ENCODE results near the gene TSPAN33.
"Not testable (repeated sequence)": the region's sequence is repeated elsewhere in the genome, so short reads cannot be mapped to it uniquely, and the experiment has no call there.

The TSPAN33 gene

DNA sequence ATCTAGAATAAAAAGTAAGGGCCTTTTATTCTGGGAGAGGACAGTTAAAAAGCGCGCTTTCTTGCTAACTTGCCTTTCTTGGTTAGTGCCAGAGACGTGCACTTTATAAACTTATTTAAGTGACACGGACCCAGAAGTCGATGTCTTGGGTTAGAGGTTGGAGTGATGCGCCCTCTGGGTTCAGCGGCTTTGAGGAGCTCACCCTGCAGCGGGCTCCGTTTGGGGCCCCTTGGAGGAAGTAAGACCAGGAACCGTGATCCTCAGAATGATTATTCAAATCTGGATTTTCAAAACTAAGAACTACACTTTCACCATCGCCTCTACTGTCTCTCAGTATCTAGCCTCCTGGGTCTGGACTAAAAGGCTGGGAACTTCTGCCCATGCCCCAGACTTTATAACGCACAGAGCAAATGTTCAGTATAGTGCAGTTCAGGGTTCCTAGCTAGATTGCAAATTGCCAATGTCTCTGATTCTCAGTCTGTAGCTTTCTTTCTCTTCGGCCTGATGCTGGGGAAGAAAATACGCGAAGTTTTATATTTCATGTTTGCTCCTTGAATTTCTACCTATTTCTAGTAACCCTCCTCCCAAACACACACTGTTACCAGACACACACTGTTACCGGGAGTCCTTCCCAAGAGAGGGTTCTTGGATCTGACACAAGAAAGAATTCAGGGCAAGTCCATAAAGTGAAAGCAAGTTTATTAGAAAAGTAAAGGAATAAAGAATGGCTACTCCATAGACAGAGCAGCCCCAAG, 25.4 kb downstream of the TSPAN33 start:
- DNase-seq (ENCODE audit: low read depth in 2 of 2, low spot score in 1 of 2), result no peak

DNA sequence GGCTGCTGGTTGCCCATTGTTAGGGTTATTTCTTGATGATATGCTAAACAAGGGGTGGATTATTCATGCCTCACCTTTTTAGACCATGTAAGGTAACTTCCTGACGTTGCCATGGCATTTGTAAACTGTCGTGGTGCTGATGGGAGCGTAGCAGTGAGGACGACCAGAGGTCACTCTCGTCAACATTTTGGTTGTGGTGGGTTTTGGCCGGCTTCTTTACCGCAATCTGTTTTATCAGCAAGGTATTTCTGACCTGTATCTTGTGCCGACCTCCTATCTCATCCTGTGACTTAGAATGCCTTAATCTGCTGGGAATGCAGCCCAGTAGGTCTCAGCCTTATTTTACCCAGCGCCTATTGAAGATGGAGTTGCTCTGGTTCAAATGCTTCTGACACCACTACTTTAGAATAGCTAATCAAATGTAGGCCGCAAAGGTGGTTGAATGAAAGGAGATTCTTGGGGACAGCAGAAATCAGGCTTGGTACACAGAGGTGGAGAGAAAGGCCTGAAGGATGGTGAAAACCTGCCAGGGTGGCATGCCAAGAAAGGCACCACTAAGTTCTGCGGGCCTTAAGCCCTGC, 26.0 kb downstream of the TSPAN33 start:
- no peak for DNase-seq (ENCODE audit: low read depth in 2 of 2, low spot score in 1 of 2)

DNA sequence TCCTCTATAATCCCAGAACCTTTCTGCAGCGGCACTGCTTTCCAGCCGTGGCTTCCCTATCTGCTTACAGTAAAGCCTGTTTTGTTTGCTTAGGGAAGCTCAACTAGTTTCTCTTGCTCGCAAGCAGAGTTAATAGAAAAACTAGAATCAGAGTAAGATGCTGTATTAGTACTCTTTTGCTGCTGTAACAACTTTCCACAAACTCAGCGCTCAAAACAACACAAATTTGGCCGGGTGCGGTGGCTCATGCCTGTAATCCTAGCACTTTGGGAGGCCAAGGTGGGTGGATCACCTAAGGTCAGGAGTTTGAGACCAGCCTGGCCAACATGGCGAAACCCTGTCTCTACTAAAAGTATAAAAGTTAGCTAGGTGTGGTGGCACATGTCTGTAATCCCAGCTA, 29.4 kb downstream of the TSPAN33 start:
- DNase-seq (ENCODE audit: low read depth in 2 of 2, low spot score in 1 of 2), result not testable (repeated sequence)

DNA sequence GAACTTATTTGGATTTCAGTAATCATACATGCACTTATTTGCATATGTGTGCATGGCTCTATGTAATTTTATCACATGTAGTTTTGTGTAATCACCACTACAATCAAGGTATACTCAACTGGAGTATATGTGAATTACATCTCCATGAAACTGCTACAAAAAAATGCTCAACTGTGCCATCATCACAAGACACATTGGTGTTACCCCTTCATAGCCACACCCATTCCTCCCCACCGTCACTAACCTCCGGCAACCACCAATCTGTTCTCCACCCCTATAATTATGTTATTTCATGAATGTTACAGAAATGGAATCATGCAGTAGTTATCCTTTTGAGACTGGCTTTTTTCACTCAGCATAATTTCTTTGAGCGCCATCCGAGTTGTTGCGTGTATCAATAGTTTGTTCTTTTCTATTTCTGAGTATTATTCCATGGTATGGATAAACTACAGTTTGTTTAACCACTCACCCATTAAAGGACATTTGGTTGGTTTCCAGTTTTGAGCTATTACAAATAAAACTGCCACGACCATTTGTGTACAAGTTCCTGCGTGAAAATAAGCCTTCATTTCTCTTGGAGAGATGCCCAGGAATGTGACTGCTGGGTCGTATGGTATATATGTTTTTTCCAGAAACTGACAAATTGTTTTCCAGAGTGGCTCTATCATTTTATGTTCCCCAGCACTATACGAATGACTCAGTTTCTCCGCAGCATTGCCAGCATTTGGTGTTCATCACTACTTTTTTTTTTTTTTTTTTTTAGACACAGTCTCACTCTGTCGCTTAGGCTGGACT, 32.6 kb downstream of the TSPAN33 start:
- DNase-seq (ENCODE audit: low read depth in 2 of 2, low spot score in 1 of 2), result no peak

DNA sequence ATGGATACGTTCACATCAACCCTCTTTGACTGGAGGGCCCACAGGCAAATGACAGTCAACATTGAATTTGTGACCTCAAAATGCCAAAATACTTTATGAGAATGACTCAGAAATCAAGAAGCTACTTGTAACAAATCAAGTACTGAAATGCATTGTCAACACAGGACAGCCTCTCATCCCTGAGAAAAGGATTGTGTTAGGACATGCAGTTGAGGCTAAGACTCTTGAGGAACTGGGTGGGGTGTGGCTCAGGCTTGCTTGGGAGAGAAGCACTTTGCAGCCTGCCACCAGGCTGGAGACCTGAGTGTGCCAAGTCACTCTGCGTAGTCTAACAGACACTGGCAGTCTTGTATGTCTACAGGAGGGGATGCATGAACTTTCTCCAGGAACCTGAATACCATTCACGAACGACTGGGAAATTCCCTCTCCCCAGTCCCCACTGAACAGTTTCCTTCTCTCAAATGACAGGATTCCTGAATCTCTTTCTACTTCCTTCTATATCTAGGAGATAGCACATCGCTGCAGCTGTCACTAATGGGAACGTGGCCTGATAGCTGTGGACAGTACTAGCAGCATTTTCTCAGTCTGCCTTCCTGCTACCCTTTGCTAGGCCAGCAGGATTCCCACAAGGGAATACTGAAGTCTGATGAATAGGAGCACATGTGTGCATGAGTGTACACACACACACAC, 40.6 kb downstream of the TSPAN33 start:
- DNase-seq (ENCODE audit: low read depth in 2 of 2, low spot score in 1 of 2), result no peak

DNA sequence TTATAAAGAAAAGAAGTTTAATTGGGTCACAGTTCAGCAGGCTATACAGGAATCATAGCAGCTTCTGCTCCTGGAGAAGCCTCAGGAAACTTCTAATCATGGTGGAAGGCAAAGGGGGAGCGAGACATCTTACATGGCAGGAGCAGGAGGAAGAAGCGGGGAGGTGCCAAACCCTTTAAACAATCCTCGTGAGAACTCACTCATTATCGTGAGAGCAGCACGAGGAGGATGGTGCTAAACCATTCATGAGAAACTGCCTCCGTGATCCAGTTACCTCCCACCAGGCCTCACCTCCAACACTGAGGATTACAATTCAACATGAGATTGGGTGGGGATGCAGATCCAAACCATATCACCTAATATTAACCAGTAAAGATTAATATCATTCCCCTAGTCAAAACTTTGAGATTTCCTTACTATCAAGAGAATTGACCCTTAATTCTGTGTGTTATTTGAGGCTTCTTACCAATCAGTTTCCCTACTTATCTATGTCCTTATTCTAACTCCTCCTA, 42.3 kb downstream of the TSPAN33 start:
- DNase-seq (ENCODE audit: low read depth in 2 of 2, low spot score in 1 of 2), result no peak

DNA sequence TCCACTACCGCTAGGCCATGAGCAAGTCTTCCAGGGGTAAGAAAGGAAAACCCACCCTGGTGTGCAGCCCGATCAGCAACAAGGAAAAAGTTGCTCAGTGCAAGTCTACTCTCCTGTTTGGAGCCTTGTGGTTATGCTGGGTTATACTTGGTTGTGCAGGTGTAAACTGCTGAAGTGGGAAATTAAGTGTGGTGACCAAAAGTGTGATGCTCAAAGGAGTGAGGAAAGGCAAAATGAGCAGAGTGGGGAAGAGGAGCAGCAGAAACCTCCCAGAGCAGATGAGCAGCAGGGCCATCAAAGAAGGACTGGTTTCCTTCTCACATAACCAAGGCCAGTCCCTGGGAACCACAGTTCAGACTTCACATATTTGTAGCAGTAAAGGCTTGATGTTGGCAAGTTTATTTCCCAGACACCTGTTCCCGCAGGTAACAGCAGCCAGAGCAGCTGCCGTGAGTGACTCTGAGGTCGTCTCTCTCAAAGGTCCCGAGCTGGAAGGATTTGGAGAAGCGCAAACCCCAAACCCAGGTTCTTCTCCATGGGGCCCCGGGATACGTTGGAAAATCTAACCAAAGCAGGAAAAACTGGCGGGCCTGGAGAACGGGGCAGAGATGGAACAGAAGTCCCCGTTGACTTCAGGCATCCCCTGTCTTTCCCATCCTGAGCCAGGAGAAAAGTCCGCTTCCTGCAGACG, 43.3 kb downstream of the TSPAN33 start:
- no peak for DNase-seq (ENCODE audit: low read depth in 2 of 2, low spot score in 1 of 2)

DNA sequence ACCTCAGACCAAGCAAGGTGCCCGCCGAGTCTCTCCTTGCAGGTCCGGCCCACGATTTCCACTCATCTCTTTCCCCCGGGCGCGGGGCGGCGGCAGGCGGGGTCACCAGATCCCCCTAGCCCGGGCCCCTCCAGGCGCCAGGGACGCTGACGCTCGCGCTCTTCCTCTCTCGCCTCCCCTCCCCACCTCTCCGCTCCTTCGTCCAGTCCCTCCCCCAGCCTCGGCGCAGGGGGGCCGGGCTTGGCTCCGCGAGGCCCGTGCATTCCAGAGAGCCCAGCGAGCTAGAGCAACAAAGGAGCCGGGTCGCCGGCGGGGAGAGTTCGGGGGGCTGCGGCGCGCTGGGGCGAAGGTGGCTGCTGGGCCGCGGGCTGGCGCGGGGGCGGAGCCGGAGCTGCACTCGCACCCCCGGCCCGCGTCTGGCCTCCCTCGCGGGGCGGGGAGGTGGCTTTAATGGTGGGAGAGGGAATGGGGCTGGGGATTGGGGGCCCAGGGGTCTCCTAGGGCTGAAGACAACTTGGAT, 43.9 kb downstream of the TSPAN33 start, which contains the start of gene SMO:
SMO (plus strand) TSS at position 262 of the 520 bp plus-strand sequence. CDS start 519 bp downstream, outside the sequence.
- DNase-seq (ENCODE audit: low read depth in 2 of 2, low spot score in 1 of 2), result no peak

DNA sequence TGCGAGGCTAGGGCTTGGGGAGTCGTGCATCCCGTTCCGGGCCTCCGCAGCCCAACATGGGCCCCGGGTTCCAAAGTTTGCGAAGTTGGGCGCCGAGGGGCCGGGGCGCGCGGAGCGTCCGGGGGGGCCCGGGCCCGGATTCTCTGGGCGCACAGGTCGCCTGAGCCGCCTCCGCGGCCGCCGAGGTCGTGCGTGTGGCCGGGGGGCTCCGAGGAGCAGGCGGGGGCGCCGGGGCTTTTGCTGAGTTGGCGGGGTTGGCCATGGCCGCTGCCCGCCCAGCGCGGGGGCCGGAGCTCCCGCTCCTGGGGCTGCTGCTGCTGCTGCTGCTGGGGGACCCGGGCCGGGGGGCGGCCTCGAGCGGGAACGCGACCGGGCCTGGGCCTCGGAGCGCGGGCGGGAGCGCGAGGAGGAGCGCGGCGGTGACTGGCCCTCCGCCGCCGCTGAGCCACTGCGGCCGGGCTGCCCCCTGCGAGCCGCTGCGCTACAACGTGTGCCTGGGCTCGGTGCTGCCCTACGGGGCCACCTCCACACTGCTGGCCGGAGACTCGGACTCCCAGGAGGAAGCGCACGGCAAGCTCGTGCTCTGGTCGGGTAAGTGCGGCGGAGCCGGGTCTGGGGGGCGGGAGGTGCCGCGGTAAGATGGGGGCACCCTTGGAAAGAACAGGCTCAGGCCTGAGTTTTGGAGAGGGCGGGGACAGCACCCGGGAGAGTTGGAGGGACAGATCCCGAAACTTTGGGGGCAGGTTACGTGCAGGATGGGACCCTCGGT, 44.6 kb downstream of the TSPAN33 start:
- no peak for DNase-seq (ENCODE audit: low read depth in 2 of 2, low spot score in 1 of 2)

DNA sequence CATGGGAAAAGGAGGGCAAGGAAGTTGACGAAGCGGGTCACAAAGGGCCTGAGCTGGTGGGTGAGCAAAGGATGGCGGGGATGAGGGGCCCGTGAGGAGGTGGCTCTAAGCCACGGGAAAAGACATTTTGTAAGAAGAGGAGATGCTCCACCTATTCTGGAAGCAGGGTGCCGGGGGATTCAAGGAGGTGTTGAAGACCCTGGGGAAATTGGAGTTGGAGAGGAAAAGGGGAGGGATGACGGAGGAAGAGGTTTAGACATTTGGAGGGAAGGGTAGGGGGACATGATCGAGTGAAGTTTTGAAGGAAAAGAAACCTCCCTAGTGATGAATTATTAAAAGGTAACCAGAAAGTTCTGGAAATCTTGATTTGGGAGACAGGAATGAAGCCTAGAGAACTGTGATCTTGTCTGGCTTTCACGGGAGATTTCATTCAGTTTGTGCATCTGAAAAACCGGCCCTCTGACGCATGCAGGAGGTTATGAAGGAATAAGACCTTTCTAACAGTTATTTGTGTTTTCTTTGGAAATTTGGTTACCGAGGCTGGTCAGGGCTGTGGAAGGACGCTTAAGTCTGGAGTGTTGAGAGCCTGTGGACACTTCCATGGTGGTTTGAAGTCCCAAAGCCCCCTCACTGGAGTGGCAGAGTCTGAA, 45.3 kb downstream of the TSPAN33 start:
- no peak for DNase-seq (ENCODE audit: low read depth in 2 of 2, low spot score in 1 of 2)

DNA sequence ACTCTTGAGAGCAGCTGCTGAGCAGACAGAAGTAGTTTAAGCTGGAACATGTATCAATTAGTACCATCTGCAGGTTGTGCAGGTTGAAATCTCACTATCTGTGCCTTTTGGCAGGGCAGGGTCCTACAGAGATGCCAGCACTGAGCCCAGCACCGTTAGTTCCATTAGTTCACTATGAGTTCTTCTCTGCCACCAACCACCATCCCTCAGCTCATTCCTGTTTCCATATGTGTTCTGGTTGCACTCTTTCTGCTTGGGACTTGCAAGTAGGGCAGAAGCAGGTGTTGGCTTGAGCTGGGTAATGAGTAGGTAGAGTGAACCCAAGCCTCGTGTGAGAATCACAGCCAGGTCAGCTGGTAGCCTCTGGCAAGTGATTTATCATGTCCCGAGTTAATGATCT, 46.8 kb downstream of the TSPAN33 start:
- DNase-seq (ENCODE audit: low read depth in 2 of 2, low spot score in 1 of 2), result no peak

DNA sequence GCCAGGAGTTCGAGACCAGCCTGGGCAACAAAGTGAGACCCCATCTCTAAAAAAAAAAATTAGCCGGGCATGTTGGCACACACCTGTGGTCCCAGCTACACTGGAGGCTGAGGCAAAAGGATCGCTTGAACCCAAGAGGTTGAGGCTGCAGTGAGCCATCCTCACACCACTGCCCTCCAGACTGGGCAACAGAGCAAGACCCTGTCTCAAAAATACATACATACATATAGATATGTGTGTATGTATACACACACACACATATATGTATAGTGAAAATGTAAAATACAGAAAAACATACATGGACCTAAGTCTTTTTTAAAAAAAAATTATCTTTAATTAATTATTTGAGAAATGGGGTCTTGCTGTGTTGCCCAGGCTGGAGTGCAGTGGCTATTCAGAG, 49.4 kb downstream of the TSPAN33 start:
- DNase-seq (ENCODE audit: low read depth in 2 of 2, low spot score in 1 of 2), result no peak

DNA sequence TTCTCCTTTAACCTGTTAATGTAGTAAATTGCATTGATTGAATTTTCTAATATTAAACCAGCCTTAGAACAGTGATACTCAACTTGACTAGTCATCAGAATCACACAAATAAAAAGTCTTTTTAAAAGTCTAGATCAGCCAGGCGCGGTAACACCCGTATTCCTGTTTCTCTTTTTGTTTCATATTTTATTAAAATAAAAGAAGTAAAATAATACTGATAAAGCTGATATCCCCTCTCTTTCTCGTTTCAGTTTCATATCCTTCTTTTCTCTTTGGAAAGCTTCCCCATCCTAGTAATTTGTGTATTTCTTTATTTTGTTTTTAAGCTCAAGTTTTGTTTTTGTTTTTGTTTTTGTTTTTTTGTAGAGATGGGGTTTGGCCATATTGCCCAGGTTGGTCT, 53.3 kb downstream of the TSPAN33 start:
- DNase-seq (ENCODE audit: low read depth in 2 of 2, low spot score in 1 of 2), result no peak

DNA sequence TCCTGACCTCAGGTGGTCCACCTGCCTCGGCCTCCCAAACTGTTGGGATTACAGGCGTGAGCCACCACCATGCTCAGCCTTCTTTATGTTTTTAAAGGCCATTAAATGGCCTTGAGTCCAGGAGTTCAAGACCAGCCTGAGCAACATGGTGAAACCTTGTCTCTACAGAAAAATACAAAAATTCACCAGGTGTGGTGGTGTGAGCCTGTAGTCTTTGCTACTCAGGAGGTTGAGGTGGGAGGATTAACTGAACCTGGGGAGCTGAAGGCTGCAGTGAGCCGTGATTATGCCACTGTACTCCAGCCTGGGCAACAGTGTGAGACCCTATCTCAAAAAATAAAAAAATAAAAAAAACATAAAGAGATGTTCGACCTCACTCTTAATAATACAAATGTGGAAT, 54.9 kb downstream of the TSPAN33 start:
- no peak for DNase-seq (ENCODE audit: low read depth in 2 of 2, low spot score in 1 of 2)

DNA sequence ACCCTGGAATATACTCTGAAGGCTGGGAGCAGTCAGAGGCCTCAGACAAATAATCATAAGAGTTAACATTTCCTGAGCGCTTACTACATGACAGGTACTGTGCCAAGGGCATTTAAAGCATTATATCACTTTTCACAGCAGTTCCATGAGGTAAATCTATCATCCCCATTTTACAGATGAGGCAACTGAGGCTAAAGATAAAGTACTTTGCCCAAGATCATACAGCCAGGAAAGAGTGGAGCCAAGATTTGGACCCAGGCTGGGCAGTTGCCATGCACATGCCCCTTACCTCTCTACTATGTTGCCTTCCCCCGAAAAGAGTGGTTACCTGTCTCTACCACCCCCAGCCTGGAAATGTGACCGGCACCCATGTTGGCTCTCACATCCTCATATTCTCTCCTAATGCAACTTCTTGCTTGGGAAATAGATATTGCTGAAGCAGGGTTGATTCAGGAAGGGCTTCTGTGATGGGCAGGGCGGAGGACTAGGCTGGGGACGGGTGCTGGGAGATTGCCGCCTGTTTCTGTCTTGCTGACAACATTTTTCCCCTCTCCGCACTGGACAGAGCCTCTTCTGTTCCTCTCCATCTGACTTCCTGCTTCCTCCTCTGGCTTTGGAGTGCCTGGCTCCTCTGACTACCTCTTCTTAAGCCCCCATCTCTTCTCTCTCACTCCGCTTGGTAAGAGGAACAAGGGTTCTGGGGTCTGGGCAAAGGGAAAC, 57.7 kb downstream of the TSPAN33 start:
- DNase-seq (ENCODE audit: low read depth in 2 of 2, low spot score in 1 of 2), result no peak

DNA sequence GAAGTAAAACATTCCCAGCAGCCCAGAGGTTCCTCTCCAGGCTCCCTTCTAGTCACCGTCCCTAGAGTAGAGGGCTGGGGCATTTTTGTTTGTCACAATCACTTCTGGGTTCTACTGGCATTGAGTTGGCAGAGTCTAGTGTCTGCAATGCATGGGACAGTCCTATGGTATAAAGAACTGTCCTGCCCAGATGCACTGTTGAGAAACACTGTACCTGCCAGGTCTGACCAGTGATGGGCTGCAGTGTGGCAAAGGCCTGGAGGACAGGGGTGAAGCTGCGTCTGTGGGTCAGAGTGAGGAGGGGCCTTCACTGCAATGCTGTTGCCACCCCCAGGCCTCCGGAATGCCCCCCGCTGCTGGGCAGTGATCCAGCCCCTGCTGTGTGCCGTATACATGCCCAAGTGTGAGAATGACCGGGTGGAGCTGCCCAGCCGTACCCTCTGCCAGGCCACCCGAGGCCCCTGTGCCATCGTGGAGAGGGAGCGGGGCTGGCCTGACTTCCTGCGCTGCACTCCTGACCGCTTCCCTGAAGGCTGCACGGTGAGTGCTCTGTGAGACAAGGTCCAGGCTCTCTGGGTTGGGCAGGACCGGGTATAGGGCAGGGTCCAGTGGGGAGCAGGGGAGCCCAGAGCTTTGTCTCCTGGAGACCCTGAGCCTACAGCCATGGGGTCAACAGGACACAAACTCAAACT, 58.7 kb downstream of the TSPAN33 start:
- no peak for DNase-seq (ENCODE audit: low read depth in 2 of 2, low spot score in 1 of 2)

DNA sequence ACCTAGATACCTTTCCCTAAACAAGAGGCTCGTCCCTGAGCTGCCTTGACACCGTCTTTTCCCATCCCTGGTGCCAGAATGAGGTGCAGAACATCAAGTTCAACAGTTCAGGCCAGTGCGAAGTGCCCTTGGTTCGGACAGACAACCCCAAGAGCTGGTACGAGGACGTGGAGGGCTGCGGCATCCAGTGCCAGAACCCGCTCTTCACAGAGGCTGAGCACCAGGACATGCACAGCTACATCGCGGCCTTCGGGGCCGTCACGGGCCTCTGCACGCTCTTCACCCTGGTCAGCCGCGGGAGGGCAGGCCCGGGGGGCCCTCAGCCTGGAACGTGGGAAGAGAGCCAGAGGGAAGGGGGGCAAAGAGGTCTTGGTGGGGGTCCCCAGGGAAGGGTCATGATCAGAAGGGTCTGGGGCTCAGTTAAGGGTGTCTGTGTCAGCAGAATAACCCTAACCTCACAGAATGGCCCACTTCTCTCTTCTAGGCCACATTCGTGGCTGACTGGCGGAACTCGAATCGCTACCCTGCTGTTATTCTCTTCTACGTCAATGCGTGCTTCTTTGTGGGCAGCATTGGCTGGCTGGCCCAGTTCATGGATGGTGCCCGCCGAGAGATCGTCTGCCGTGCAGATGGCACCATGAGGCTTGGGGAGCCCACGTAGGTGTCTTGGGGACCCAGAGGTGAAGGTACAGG, 60.8 kb downstream of the TSPAN33 start:
- DNase-seq (ENCODE audit: low read depth in 2 of 2, low spot score in 1 of 2), result no peak

Measured in stimulated activated CD8-positive, alpha-beta memory T cell treated with anti-CD3 and anti-CD28 coated beads, Interleukin-4, amount 100 ng/mL, for 1 hour (primary cell).